Tibial nerve (tissue), 4 donors: ENCODE measurements around the gene DUSP19.
A peak's percentile ranks its signal among the peaks of the same experiment; 100 is the strongest.

Experiments
- EP300 ChIP-seq, 2 donors: sonication (generic); formaldehyde crosslinking; IDR thresholded peaks; one replicate each; pipeline ENCODE4 v1.6.1; 2017; ENCODE audit warnings: antibody characterized with exemption in 2 of 2, mild to moderate bottlenecking in 1 of 2
- POLR2A ChIP-seq, 2 donors: fragments of 450-650 bp; IDR thresholded peaks; one replicate each; pipeline ENCODE4 v1.6.1; 2017; ENCODE audit warnings: antibody characterized with exemption in 2 of 2, mild to moderate bottlenecking in 2 of 2, moderate library complexity in 2 of 2
- TF ChIP-seq, protein P1 (sequence below), 5 experiments: fragments of 200-600 bp in 3 of 5; fragments of 450-650 bp in 2 of 5; sonication (generic) in 3 of 5; IDR thresholded peaks; one replicate each; pipeline ENCODE4 v1.5.1; 2016 to 2019; ENCODE audit warnings: antibody characterized with exemption in 5 of 5, mild to moderate bottlenecking in 3 of 5, moderate library complexity in 2 of 5

DNA sequence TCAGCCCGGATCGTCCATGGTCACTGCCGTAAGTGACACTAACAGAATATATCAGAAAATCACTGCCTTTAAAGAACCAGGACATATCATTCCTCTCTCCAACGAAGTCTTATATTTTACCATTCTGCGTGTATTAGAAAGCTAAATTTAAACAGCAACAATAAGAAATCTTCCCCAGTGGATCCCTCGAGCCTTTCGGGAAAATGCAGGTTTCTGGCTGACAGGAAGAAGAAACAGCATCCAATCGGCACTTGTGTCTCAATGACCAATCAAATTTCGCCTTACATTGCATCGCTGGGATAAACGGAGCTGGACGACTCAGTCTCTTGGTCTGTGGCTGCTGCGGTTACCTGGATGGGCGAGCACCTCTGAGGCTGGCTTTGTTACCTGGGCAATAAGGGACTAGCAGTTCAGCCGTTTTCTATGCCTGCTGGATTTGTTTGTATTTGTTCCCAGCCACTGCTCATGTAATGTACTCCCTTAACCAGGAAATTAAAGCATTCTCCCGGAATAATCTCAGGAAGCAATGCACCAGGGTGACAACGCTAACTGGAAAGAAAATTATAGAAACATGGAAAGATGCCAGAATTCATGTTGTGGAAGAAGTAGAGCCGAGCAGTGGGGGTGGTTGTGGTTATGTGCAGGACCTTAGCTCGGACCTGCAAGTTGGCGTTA, at the start of gene DUSP19:
- TF ChIP-seq, protein P1, sequence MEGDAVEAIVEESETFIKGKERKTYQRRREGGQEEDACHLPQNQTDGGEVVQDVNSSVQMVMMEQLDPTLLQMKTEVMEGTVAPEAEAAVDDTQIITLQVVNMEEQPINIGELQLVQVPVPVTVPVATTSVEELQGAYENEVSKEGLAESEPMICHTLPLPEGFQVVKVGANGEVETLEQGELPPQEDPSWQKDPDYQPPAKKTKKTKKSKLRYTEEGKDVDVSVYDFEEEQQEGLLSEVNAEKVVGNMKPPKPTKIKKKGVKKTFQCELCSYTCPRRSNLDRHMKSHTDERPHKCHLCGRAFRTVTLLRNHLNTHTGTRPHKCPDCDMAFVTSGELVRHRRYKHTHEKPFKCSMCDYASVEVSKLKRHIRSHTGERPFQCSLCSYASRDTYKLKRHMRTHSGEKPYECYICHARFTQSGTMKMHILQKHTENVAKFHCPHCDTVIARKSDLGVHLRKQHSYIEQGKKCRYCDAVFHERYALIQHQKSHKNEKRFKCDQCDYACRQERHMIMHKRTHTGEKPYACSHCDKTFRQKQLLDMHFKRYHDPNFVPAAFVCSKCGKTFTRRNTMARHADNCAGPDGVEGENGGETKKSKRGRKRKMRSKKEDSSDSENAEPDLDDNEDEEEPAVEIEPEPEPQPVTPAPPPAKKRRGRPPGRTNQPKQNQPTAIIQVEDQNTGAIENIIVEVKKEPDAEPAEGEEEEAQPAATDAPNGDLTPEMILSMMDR (IDR thresholded peaks at IDR 0.05): no peak
- peak in 1 of 2 donors; percentile 76 for TF ChIP-seq POLR2A (IDR thresholded peaks at IDR 0.05)
- peak; percentile 44 to 82 for TF ChIP-seq EP300 (IDR thresholded peaks at IDR 0.05)
